Smooth muscle cell (in vitro differentiated cells): ENCODE data around the gene PMEL. TPM values are rescaled to one million over a fixed set of nuclear protein-coding genes. Genes with fewer than 3 reads are reported as not detected.
"Not testable (repeated sequence)": the region's sequence is repeated elsewhere in the genome, so short reads cannot be mapped to it uniquely, and the experiment has no call there.

Source experiments
- DNase-seq: peaks from one replicate; lab custom pipeline; 2025; ENCODE audit not compliant: unreplicated experiment; lab: John Stamatoyannopoulos, UW
- H2AFZ ChIP-seq: fragments of 200-600 bp; sonication (generic); 2 replicates; pipeline ENCODE4 v1.6.0; 2016; ENCODE audit warnings: antibody characterized with exemption, low read depth, mild to moderate bottlenecking
- H3F3A ChIP-seq: fragments of 200-600 bp; sonication (generic); 2 replicates; pipeline ENCODE4 v1.6.0; 2017; ENCODE audit warnings: antibody characterized with exemption, low read depth
- H3K27ac ChIP-seq: fragments of 200-600 bp; sonication (generic); 2 replicates; pipeline ENCODE4 v1.5.1; 2016; ENCODE audit warnings: low read depth, mild to moderate bottlenecking
- H3K27me3 ChIP-seq: fragments of 200-600 bp; sonication (generic); 2 replicates; pipeline ENCODE4 v1.6.1; 2016; ENCODE audit warnings: low read depth, mild to moderate bottlenecking
- H3K36me3 ChIP-seq: fragments of 200-600 bp; sonication (generic); 2 replicates; pipeline ENCODE4 v1.5.1; 2016; ENCODE audit warnings: low read depth
- H3K4me1 ChIP-seq: fragments of 200-600 bp; sonication (generic); 2 replicates; pipeline ENCODE4 v1.5.1; 2016; ENCODE audit warnings: low read depth
- H3K4me2 ChIP-seq: fragments of 200-600 bp; sonication (generic); 2 replicates; pipeline ENCODE4 v1.6.0; 2016; ENCODE audit warnings: mild to moderate bottlenecking
- H3K4me3 ChIP-seq: fragments of 200-600 bp; sonication (generic); 2 replicates; pipeline ENCODE4 v1.5.1; 2016; ENCODE audit warnings: mild to moderate bottlenecking
- H3K79me2 ChIP-seq: fragments of 200-600 bp; sonication (generic); 2 replicates; pipeline ENCODE4 v1.6.0; 2016; ENCODE audit warnings: low read depth, mild to moderate bottlenecking
- H3K9ac ChIP-seq: fragments of 200-600 bp; sonication (generic); 2 replicates; pipeline ENCODE4 v1.6.0; 2016; ENCODE audit warnings: low read depth
- H3K9me3 ChIP-seq: fragments of 200-600 bp; sonication (generic); replicated peaks from 2 replicates; pipeline ENCODE4 v1.5.1; 2016; ENCODE audit warnings: low read depth
- H4K20me1 ChIP-seq: fragments of 200-600 bp; sonication (generic); 2 replicates; pipeline ENCODE4 v1.6.0; 2016; ENCODE audit warnings: low read depth
- WGBS: methylation state at CpG from one replicate; pipeline ENCODE4 v1.1.7; 2016; ENCODE audit warnings: low lambda C conversion rate; 5-methylcytosine and 5-hydroxymethylcytosine counted together
- polyA plus RNA-seq: library from polyadenylated mRNA; unstranded; fragments of >200 nt; fragmentation: Nextera tagmentation; extraction: Ambion mirVana; gene quantifications from 2 replicates; pipeline ENCODE4 v1.2.1, GENCODE V29; 2016
- total RNA-seq: library from RNA; depleted of rRNA; stranded (reverse); fragments of >200 nt; gene quantifications from 2 replicates; pipeline ENCODE4 v1.2.3, GENCODE V29; 2014
- TF ChIP-seq, protein P1 (sequence below): fragments of 200-600 bp; sonication (generic); IDR thresholded peaks from 2 replicates; pipeline ENCODE4 v1.5.1; 2017; ENCODE audit warnings: borderline replicate concordance, mild to moderate bottlenecking, antibody characterized with exemption; ENCODE audit not compliant: insufficient read depth, poor library complexity, severe bottlenecking

Gene PMEL
- total and polyA plus RNA-seq, 2 experiments from 2014 or later = 1.8 to 1.9 TPM

- H3K27me3 ChIP-seq = no peaks in the 10 kb centered on the region
- no peaks in the 10 kb centered on the region for H3K79me2 ChIP-seq
- H3K4me3 ChIP-seq = no peak overlapping the region
- no peaks in the 10 kb centered on the region for H3F3A ChIP-seq
- H3K27ac ChIP-seq = no peak overlapping the region
- no peak overlapping the region for H2AFZ ChIP-seq
- no peak overlapping the region for H3K4me2 ChIP-seq
- H4K20me1 ChIP-seq = no peaks in the 10 kb centered on the region
- peaks cover 8% of the 10 kb centered on the region for H3K4me1 ChIP-seq
- no peaks in the 10 kb centered on the region for H3K9me3 ChIP-seq
- no peak overlapping the region for H3K9ac ChIP-seq
- H3K36me3 ChIP-seq = no peaks in the 10 kb centered on the region
- no peak for DNase-seq
- WGBS = 47% methylated on average over 2 of the region's 2 CpGs
- TF ChIP-seq, protein P1, sequence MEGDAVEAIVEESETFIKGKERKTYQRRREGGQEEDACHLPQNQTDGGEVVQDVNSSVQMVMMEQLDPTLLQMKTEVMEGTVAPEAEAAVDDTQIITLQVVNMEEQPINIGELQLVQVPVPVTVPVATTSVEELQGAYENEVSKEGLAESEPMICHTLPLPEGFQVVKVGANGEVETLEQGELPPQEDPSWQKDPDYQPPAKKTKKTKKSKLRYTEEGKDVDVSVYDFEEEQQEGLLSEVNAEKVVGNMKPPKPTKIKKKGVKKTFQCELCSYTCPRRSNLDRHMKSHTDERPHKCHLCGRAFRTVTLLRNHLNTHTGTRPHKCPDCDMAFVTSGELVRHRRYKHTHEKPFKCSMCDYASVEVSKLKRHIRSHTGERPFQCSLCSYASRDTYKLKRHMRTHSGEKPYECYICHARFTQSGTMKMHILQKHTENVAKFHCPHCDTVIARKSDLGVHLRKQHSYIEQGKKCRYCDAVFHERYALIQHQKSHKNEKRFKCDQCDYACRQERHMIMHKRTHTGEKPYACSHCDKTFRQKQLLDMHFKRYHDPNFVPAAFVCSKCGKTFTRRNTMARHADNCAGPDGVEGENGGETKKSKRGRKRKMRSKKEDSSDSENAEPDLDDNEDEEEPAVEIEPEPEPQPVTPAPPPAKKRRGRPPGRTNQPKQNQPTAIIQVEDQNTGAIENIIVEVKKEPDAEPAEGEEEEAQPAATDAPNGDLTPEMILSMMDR = no peak
Observed at GRCh38 chr12:56010111-56010570, 44.3 kb upstream of the PMEL start.

DNA sequence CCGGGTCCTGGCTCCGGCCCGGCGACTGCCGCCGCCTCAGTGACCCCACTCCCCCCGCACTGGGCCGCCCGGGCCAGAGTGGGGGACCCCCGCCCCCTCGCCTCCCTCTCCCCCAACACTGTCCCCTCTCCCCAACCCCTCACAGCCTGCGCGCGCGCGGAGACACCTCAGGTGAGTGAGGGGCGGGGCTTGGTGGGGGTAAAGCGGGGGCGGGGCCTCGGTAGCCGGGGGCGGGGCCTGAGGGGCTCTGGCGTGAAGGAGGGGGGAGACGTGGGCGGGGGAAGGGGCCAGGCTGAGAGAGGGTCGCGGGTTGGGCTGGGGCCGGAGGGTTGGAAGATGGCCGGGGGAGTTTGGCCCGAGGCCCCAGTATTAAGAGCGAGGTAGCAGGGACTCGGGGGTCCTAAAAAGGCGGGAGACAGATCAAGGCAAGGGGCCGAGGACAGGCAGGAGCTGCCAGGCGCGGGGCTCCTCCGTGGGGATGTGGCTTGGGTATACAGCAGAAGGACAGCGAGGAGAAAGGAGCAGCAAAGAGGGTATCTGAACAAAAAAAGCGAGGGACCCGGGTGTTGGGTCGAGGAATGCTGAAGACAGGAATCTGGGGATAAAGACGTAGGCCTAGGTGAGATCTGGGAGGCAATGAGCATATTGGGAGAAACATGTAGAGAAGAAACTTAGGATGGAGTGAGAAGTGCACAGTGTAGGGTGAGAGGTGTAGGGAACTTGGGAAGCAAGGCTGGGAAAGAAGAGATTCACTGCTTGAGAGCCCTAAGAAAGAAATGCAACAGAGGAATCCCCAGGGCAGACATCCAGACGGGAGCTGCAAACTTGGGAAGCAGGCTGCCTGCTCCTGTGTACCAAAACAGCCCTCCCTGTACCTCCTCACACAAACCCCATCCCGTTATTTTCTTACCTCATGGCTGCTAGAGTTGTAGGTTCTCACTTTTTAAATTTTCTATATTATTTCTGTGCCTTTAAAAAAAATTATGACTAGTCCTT lies 42.0 kb upstream of the PMEL start:
- H3K9me3 ChIP-seq = no peaks in the 10 kb centered on the region
- no peaks in the 10 kb centered on the region for H3K79me2 ChIP-seq
- no peaks in the 10 kb centered on the region for H4K20me1 ChIP-seq
- peak overlapping the region; percentile 98 for H3K4me2 ChIP-seq
- H3F3A ChIP-seq = no peaks in the 10 kb centered on the region
- TF ChIP-seq, protein P1 = no peak
- H3K4me3 ChIP-seq = peak overlapping the region; percentile 98
- peak; percentile 39 for DNase-seq
- WGBS = 3% methylated on average over 25 of the region's 44 CpGs
- peaks cover 8% of the 10 kb centered on the region for H3K4me1 ChIP-seq
- H3K27me3 ChIP-seq = no peaks in the 10 kb centered on the region
- peak overlapping the region; percentile 84 for H3K9ac ChIP-seq
- H2AFZ ChIP-seq = peak overlapping the region; percentile 100
- peak overlapping the region; percentile 26 for H3K27ac ChIP-seq
- no peaks in the 10 kb centered on the region for H3K36me3 ChIP-seq

- no peaks in the 10 kb centered on the region for H3K27me3 ChIP-seq
- no peak overlapping the region for H2AFZ ChIP-seq
- H3K9ac ChIP-seq = no peak overlapping the region
- H3K4me2 ChIP-seq = no peak overlapping the region
- H3K9me3 ChIP-seq = no peaks in the 10 kb centered on the region
- no peak overlapping the region for H3K27ac ChIP-seq
- no peaks in the 10 kb centered on the region for H4K20me1 ChIP-seq
- H3K4me3 ChIP-seq = no peak overlapping the region
- DNase-seq = no peak
- TF ChIP-seq, protein P1 = no peak
- H3F3A ChIP-seq = no peaks in the 10 kb centered on the region
- H3K4me1 ChIP-seq = peaks cover 8% of the 10 kb centered on the region
- H3K36me3 ChIP-seq = no peaks in the 10 kb centered on the region
- WGBS = 98% methylated on average over 10 of the region's 10 CpGs
- no peaks in the 10 kb centered on the region for H3K79me2 ChIP-seq
Observed at GRCh38 chr12:56004211-56004610, 38.4 kb upstream of the PMEL start.

DNA sequence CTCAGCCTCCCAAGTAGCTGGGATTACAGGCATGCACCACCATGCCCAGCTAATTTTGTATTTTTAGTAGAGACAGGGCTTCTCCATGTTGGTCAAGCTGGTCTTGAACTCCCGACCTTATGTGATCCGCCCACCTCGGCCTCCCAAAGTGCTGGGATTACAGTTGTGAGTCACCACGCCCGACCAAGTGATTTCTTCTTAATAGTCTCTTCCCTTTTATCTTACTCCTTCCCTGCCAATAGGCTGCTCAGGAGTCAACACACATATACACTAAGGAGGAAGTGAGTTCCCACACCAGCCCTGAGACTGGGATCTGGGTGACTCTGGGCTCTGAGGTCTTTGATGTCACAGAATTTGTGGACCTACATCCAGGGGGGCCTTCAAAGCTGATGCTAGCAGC lies 37.5 kb upstream of the PMEL start:
- not testable (repeated sequence) for H3K4me2 ChIP-seq, H3K4me3 ChIP-seq, H3K79me2 ChIP-seq, H4K20me1 ChIP-seq, H3K36me3 ChIP-seq, H3F3A ChIP-seq, H2AFZ ChIP-seq, H3K27me3 ChIP-seq, H3K4me1 ChIP-seq, DNase-seq, H3K9me3 ChIP-seq, H3K9ac ChIP-seq, H3K27ac ChIP-seq
- whole genome bisulfite sequencing = 87% methylated on average over 5 of the region's 5 CpGs
